Measurements from ENCODE around the gene ACER1.
A peak's percentile ranks its signal among the peaks of the same experiment; 100 is the strongest.
"Not testable (repeated sequence)": the region's sequence is repeated elsewhere in the genome, so short reads cannot be mapped to it uniquely, and the experiment has no call there.

ACER1 gene

DNA sequence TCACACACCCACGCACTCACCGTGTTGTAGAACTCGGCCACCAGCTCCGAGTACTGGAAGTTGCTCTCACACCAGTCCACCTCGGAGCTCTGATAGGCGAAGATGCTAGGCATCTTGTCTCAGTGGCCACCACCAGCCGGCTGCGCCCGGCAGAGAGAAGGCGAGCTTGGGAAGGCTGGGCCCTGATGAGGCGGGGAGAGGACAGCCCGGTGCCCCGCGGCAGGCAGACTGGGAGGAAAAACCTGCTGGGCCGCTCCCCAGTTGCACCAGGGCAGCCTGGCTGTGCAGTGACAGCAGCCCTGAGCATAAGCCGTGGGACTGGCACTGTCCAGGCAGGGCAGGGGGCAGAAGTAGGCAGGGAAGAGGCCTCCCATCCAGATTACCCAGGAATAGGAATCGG is at the start of gene ACER1:
TSS of gene ACER1 (minus strand) at position 174 of the 400 bp plus-strand sequence. CDS start at position 113, 61 bp downstream.
- no peak for DNase-seq

DNA sequence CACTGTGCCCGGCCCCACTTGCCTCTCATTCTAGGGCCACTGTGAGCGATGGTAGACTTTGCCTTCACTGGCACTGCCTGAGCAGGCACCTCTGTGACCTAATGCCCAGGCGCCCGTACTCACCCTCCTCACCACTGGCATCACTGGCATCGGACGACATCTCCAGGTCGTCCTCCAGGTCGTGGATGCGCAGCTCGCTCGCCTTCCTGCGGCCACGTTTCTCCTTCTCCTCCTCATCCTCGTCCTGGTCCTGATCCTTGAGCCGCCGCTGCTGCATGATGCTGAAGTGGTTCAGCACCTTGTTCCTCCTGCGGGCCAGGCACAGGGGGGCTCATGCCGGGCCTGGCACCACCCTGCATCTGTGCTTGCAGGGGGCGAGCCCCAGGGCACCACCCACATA is 49.8 kb upstream of the ACER1 start:
- DNase-seq, result no peak

- DNase-seq, result no peak
Measured at GRCh38 chr19:6381030-6381750, 47.8 kb upstream of the ACER1 start.

GRCh38 chr19:6379744-6380143 is 46.3 kb upstream of the ACER1 start:
- no peak for DNase-seq

- DNase-seq, result no peak
Measured at GRCh38 chr19:6378486-6378885, 45.1 kb upstream of the ACER1 start.

DNA sequence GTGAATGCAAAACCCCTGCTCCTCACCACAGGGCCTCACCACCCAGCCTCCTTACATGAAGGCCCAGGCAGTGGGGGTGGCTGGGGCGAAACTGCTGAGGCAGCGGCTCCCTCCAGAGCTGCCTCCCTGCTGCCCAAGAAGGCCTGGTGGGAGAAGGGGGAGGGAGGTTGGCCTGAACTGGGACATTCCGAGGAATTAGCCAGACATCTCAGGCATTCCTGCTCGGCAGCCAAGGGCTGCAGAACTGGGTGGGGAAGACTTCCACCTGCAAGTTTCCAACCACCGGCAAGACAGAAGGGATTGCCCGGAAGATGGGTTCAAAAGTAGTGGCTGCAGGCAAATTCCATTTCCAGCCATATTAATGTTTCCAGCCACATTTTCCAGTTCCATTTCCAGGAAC is 44.6 kb upstream of the ACER1 start:
- no peak for DNase-seq

GRCh38 chr19:6376512-6377190 is 43.2 kb upstream of the ACER1 start:
- no peak for DNase-seq

GRCh38 chr19:6375411-6376010 is 42.1 kb upstream of the ACER1 start, which contains the start of gene PSPN:
Gene PSPN (minus strand): TSS chr19:6375933. CDS start chr19:6375849, 84 bp downstream.
- no peak for DNase-seq

DNA sequence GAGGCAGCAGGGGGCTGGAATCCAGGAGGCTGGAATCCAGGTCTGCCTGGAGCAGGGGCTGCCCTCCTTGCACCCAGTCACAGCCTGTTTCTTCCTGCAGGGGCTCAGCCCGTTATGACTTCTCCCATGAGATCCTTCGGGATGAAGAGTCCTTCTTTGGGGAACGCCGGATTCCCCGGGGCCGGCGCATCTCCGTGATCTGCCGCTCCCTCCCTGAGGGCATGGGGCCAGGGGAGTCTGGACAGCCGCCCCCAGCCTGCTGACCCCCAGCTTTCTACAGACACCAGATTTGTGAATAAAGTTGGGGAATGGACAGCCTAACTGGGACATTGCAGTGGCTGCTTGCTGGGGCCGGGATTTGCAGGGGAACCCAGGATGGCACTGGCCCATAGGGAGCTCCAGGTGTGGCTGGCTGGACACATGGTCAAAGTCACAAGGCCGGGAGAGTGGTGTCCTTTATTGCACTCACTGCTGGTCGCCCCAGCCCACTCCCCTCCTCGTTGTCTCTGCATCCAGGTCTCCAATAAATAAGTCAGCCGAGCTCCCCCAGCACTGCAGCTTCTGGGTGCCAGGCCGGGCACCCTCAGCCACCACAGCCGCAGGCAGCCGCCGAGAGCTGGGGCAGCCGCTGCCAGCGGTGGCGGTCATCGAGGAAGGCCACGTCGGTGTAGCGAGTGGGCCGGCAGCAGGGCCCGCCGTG is 41.4 kb upstream of the ACER1 start:
- DNase-seq, result no peak

- no peak for DNase-seq
Measured at GRCh38 chr19:6374161-6374709, 40.8 kb upstream of the ACER1 start.

- no peak for DNase-seq
Measured at GRCh38 chr19:6373813-6374108, 40.3 kb upstream of the ACER1 start.

- peak; percentile 99 for DNase-seq
Measured at GRCh38 chr19:6373096-6373812, 39.8 kb upstream of the ACER1 start.

DNA sequence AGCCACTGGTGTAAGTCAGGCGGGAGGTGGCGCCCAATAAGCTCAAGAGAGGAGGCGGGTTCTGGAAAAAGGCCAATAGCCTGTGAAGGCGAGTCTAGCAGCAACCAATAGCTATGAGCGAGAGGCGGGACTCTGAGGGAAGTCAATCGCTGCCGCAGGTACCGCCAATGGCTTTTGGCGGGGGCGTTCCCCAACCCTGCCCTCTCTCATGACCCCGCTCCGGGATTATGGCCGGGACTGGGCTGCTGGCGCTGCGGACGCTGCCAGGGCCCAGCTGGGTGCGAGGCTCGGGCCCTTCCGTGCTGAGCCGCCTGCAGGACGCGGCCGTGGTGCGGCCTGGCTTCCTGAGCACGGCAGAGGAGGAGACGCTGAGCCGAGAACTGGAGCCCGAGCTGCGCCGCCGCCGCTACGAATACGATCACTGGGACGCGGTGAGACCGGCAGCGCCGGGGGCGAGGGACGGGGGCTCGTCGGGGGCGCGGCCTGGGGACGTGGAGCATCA is 39.2 kb upstream of the ACER1 start, which contains the start of gene ALKBH7:
TSS of gene ALKBH7 (plus strand) at position 201 of the 502 bp plus-strand sequence. CDS start at position 228, 27 bp downstream.
- peak; percentile 99 for DNase-seq

GRCh38 chr19:6364353-6364752 is 30.9 kb upstream of the ACER1 start:
- DNase-seq, result no peak

DNA sequence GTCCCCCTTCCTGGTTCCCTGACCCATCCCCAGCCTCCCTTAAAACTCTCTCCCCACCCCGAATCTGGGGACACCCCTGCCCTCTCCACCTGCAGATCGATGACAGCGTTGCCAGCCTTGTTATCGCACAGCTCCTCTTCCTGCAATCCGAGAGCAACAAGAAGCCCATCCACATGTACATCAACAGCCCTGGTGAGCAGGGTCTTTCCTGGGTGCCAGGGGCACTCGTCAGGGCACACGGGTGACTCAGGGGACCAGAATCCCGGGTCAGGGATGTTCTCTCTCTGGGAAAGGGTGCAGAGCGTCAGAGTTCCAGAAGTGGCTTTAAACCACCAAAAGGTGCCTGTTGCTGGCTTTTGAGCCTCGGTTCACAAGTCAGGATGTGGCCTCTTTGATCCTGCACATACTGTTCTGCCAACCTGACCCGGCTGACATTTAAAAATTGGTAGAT is 29.0 kb upstream of the ACER1 start:
- peak; percentile 38 for DNase-seq

- DNase-seq, result no peak
Measured at GRCh38 chr19:6362027-6362350, 28.6 kb upstream of the ACER1 start.

DNA sequence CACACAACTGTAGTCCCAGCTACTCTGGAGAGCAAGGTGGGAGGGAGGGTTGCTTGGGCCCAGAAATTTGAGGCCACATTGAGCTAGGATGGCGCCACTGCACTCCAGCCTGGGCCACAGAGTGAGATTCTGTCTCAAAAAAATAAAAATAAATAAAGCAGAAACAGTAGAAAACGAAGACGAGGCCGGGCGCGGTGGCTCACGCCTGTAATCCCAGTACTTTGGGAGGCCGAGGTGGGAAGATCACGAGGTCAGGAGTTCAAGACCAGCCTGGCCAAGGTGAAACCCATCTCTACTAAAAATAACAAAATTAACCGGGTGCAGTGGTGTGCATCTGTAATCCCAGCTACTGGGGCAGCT is 27.4 kb upstream of the ACER1 start:
- DNase-seq, result not testable (repeated sequence)

- not testable (repeated sequence) for DNase-seq
Measured at GRCh38 chr19:6360445-6360844, 27.0 kb upstream of the ACER1 start.

DNA sequence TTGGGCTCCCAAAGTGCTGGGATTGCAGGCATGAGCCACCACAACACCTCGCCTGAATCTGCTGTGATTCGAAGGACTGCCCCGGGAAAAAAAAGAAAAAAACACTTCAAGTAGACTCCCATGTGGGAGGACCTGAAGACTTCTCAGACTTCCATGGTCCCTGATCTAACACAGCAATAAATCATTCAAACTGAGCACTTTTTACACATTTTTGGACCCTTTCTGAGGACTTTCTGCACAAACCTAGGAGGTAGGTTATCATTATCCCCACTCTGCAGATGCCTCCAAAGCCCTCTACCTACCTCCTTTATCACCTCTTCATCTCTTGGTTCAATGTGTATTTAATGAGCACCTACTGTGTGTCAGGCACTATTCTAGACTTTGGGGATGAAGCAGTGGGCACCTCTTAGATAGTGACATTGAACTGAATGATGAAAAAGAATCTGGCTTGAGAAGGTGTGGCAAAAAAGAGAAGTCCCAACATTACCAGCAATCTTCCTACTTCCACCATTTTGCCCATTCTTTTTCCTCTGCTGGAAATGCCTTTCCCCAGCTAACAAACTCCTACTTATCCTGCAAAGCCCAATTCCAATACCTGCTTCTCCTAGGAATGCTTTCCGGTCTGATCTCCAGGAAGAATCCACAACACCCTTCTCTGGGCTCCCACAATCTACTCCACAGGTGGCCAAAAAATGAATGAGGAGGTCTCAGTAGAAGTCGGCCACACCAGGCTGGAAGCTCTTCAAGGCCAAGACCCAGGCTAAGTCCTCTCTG is 26.3 kb upstream of the ACER1 start:
- DNase-seq, result no peak

DNA sequence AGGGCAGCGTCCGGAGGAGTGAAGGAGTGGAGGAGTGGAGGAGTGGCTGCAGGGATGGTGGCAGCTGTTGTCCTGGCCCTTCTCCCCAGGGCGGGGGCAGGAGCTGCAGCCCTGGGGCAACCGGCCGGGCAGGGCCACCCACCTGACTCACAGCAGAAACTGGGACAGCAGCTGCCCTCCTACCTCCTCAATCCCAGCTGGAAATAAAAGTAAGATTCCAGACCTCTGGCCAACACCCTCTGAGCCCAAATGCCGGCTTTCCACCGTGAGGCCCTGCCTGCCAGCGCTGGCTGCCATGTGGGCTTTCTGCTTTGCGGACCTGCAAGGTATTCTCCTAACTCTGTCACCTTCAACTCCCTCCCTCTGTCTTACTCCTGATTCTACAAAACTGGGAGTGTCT is 24.6 kb upstream of the ACER1 start:
- DNase-seq, result no peak

DNA sequence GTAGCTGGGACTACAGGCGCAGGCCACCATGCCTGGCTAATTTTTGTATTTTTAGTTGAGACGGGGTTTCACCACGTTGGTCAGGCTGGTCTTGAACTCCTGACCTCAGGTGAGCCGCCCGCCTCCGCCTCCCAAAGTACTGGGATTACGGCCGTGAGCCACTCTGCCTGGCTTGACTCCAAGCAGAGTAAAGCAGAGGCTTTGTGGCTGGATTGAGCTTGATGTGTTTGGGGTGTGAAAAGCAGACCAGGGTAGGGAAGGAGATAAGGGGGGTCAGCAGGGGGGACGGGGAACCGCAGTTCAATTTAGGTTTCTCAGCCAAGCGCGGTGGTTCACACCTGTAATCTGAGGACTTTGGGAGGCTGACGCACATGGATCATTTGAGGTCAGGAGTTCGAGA is 23.8 kb upstream of the ACER1 start:
- no peak for DNase-seq

Data from activated CD4-positive, alpha-beta T cell treated with anti-CD3 and anti-CD28 coated beads, Interleukin-2, amount 50 U/mL, for 16 hours (primary cell).